Body of pancreas (tissue), 4 donors: ENCODE measurements around the gene FREY1.

Experiments
- POLR2A ChIP-seq, 3 donors: fragments of 450-650 bp; IDR thresholded peaks; one replicate each; pipeline ENCODE4 v1.6.1; 2016; ENCODE audit warnings: antibody characterized with exemption in 3 of 3, mild to moderate bottlenecking in 2 of 3
- TF ChIP-seq, protein P1 (sequence below), 7 experiments: fragments of 450-650 bp in 4 of 7; fragments of 200-600 bp in 3 of 7; sonication (generic) in 3 of 7; IDR thresholded peaks; one replicate each; pipeline ENCODE4 v1.5.1; 2016 to 2019; ENCODE audit warnings: antibody characterized with exemption in 7 of 7

GRCh38 chr11:45936511-45937054 is 29.5 kb upstream of the FREY1 start:
- TF ChIP-seq, protein P1, sequence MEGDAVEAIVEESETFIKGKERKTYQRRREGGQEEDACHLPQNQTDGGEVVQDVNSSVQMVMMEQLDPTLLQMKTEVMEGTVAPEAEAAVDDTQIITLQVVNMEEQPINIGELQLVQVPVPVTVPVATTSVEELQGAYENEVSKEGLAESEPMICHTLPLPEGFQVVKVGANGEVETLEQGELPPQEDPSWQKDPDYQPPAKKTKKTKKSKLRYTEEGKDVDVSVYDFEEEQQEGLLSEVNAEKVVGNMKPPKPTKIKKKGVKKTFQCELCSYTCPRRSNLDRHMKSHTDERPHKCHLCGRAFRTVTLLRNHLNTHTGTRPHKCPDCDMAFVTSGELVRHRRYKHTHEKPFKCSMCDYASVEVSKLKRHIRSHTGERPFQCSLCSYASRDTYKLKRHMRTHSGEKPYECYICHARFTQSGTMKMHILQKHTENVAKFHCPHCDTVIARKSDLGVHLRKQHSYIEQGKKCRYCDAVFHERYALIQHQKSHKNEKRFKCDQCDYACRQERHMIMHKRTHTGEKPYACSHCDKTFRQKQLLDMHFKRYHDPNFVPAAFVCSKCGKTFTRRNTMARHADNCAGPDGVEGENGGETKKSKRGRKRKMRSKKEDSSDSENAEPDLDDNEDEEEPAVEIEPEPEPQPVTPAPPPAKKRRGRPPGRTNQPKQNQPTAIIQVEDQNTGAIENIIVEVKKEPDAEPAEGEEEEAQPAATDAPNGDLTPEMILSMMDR (IDR thresholded peaks at IDR 0.05) = no peak
- no peak for TF ChIP-seq POLR2A (IDR thresholded peaks at IDR 0.05)
